Caki2 (cell line): Measurements from ENCODE around the gene NDRG3. TPM values are rescaled to one million over a fixed set of nuclear protein-coding genes. Genes with fewer than 3 reads are reported as not detected.

Experiments used
- DNase-seq: peaks from one replicate; pipeline ENCODE4 v3.0.0-alpha.2; 2015; ENCODE audit warnings: low read depth
- in situ Hi-C: cut with HindIII; loops from 2 replicates; pipeline ENCODE4 v1.10.0; 2016; ENCODE audit warnings: low sequenced_read_pairs, low pct_unique_long_range_greater_than_20kb, mixed read lengths
- total RNA-seq: library from RNA; depleted of rRNA; stranded (reverse); fragments of >200 nt; shearing (Covaris generic); gene quantifications from 2 replicates; pipeline ENCODE4 v1.2.3, GENCODE V29; 2014; ENCODE audit warnings: low replicate concordance; rRNA removed

The NDRG3 gene
- total RNA-seq: 23.5 and 24.3 TPM in 2 replicates

GRCh38 chr20:36745927-36746659 is at the start of gene NDRG3:
NDRG3 (minus strand) TSS chr20:36746090; CDS start chr20:36721735, 24,355 bp downstream.
- peak; percentile 83 for DNase-seq
- in situ Hi-C loops: no loop called here

GRCh38 chr20:36794116-36794474 is 48.2 kb upstream of the NDRG3 start:
- in situ Hi-C loops: no loop called here
- no peak for DNase-seq

DNA sequence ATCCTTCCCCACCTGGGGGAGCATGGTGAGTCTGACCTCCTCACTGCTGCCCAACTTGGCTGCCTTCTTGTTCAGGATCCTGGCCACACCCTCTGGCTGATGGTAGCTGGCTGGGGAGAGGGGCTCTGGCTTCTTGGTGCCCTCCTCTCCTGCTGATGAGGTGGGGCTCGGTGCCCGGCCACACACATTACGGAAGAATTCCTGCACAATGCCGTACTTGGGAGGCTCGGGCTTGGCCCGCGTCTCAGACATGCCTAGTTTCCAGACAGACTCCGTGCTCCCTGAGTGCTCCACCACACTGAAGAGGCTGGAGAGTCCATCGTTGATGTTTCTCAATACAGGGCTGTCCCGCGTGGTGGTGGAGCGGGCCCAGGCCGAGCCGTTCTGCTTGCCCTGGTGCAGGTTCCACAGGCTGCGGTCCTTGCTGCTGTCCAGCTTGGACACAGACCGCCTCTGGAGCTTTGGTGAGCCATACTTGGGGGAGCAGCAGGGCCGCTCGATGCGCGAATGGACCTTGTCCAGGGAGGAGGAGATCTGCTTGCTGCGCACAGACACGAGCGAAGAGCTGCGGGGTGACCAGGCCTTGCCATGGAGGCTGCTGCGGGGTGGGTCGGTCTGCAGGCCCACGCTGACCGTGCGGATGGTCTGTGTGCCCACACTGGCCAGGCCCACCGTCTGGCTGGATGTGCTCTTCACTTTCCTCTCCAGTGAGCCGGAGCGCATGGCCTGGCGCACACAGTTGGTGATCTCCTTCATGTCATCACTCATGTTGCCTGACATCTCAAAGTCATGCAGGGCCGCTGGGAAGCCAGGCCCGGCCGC is 47.6 kb upstream of the NDRG3 start:
- no peak for DNase-seq
- in situ Hi-C loops: no loop called here

DNA sequence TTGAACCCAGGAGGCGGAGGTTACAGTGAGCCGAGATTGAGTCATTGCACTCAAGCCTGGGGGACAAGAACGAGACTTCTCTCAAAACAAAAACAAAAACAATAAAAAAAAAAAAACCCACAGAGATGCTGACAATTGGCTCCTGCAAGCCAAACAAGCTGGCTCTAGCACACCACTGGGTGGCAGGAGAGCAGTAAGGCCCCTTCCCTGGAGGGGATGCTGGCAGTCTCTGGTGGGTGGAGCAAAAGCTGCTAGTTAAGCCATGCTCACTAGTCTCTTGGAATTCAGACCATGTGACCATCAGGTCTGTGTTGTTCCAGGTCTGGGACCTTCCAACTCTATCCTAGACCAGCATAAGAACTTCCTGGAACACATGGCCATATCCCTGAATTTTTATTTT is 46.5 kb upstream of the NDRG3 start:
- in situ Hi-C loops: no loop called here
- DNase-seq: peak; percentile 91

DNA sequence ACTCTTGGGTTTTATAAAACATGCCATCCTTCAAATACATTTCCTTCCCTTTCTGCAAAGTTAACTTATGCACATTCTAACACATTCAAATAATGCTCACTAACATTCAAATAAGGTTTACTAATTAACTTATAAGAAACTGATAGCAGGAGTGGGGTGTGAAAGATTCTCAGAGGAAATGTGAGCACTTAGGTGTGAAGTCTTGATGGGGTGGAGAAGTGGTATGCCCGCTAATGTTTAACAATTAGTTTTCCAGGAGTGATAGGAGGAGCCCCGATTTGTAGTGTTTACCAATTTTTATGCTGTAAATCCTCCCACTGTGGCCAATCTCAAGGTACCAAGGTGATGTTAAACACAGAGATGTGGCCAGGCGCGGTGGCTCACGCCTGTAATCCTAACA is 46.0 kb upstream of the NDRG3 start:
- in situ Hi-C loops: no loop called here

GRCh38 chr20:36786663-36787062 is 40.8 kb upstream of the NDRG3 start:
- in situ Hi-C loops: no loop called here
- DNase-seq: no peak

More for the DNA sequence above, 46.0 kb upstream of the NDRG3 start:
- no peak for DNase-seq

DNA sequence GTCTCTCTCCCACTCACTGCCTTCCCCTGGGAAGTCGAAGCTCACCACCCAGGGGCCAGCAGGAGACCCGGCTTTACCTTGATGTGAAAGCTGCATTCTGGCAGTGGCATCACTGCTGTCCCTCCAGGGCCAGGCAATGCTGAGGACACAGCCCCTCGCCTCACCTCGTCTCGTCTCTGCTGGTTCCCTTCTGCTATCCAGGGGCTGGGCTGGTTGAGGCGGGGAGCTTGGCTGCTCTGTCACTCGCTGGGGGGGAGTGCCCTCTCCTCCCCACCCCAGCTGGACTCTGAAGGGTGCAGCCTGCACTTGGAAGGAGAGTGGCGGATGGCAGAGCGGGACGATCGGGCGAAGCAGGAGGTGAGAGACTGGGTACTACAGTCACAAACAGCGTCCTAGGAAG is 40.4 kb upstream of the NDRG3 start:
- DNase-seq: no peak
- in situ Hi-C loops: no loop called here

DNA sequence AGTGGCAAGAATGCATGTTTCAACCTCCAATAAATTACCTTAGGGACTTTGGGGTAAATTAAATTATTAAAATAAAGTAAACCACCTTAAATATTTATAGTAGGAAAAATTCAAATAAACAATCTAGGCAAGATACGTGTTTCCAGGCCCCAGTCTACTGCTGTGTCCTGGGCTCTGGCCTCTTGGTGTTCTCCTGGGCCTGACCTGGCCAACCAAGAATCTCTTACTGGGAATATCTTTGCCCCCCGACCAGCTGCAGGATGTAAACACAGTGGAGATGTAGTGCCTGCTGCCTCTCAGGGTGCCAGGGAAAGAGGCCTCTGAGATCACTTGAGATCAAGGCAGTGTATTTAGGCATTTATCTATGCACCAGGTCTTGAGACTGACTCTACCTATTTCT is 39.4 kb upstream of the NDRG3 start:
- in situ Hi-C loops: no loop called here
- DNase-seq: no peak

- in situ Hi-C loops: no loop called here
- no peak for DNase-seq
Observed at GRCh38 chr20:36784900-36785299, 39.0 kb upstream of the NDRG3 start.

- no peak for DNase-seq
- in situ Hi-C loops: no loop called here
Observed at GRCh38 chr20:36784116-36784515, 38.2 kb upstream of the NDRG3 start.

DNA sequence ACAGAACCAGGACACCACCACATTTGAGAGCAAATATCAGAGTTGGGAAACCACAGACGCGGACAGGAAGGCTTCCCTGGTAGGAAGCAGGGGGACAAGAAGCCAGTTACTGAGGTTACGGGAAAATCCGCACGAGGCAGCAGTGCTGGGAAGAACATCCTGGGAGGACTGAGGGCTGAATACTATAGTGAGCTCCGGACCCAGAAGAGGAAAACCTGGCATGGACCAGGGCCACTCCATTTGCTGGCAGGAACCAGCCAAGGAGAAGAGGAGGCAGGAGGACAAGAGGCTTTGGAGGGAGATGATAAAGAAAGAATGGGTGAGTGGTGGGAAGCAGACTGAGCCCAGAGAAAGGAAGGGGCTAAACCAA is 33.8 kb upstream of the NDRG3 start:
- in situ Hi-C loops: no loop called here
- no peak for DNase-seq

GRCh38 chr20:36778831-36779655 is 33.2 kb upstream of the NDRG3 start:
- in situ Hi-C loops: no loop called here

DNA sequence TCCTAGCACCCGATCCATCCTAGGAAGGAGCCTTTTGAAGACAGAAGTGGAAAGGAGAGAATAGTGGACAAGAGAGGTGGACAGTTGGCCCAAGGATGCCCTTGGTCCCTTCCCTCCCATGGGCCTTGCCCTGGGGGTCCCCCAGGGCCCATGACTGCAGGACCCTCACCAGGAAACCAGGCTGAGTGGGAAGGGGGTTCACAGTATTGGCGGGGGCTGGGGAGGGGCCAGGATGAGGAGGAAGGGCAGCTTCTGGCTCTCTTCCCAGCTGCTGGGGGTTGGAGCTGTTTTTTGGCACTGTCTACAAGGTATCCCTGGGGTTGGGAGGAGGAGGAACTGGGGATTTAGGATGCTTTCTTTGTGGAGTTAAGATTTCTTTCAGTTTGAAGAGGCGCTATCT is 31.7 kb upstream of the NDRG3 start:
- DNase-seq: no peak
- in situ Hi-C loops: no loop called here

More at GRCh38 chr20:36778831-36779655, 33.2 kb upstream of the NDRG3 start:
- no peak for DNase-seq

GRCh38 chr20:36777167-36777566 is 31.3 kb upstream of the NDRG3 start:
- DNase-seq: no peak
- in situ Hi-C loops: no loop called here

DNA sequence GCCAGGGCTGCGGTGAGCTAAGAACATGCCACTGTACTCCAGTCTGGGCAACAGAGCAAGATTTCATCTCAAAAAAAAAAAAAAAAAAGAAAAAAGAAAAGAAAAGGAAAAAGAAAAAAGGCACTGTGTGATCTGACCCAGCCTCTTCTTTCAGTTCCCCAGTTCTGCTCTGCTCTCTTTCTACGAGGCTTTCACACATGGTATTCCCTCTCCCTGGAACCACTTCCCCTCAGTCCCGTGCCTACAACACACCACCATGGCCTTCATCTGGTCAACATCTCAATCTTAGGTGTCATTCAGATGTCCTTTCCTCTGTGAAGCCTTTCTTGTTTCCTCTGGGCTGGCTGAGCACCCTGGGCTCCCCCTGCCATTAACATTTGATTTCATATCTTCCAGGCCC is 29.9 kb upstream of the NDRG3 start:
- DNase-seq: no peak
- in situ Hi-C loops: no loop called here

DNA sequence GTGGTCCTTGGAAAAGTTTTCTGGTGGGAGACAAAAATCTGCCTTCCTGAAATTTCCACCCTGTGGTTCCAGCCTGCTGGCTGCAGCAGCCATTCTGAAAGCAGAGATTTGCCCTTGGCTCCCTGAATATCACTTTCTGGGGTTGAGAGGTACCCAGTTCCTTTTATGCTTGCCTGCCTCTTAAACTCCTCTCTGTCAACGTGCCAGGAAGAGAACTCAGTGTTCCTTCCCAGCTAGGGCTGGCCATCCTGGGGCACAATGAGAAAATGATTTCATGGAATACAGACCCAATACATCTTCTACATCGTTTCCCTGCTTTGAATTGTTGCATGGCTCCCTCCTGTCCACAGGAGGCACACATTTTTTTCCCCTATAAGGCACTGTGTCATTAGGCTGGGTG is 29.3 kb upstream of the NDRG3 start:
- no peak for DNase-seq
- in situ Hi-C loops: no loop called here

- peak; percentile 97 for DNase-seq
- in situ Hi-C loops: loop anchor here (25.0 kb wide), 1 partner anchor 89 kb away; a partner anchor contains a TSS
Observed at GRCh38 chr20:36773597-36774390, 27.9 kb upstream of the NDRG3 start, which contains the start of gene DSN1. DSN1 (minus strand) TSS chr20:36773763; CDS start chr20:36771458, 2,305 bp downstream.

DNA sequence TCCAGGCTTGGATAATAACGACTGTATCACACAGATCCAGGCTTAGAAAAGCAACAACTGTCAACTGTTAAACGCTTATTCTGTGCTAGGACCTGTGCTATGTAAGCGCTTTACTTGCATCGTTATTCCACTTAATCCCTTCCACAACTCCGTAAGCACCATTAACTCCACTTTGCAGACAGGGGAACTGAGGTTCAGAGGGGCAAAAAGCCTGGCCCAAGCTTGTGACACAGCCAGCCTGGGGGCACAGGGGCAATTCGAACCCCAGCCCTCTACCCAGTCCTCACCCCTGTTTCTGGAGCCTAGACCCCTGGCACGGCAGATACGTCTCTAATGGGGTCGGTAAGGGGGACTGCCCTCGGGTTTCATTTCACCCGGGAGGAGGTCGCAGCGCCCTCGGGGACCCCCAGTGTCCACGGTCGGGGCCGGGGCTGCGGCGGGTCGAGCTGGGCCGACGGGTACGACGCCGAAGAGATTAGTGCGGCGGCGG is 27.3 kb upstream of the NDRG3 start:
- in situ Hi-C loops: loop anchor here (25.0 kb wide), 1 partner anchor 89 kb away; a partner anchor contains a TSS
- DNase-seq: no peak
